IPS-20b (cell line): ENCODE measurements around the gene ZCCHC4.

ENCODE experiments used
- H3K27ac ChIP-seq: one replicate; pipeline ENCODE4 v1.5.1; 2013; ENCODE audit warnings: low read length
- H3K27me3 ChIP-seq: 2 replicates; pipeline ENCODE4 v1.6.1; 2013; ENCODE audit warnings: mild to moderate bottlenecking, low read length, inconsistent platforms; ENCODE audit not compliant: insufficient read depth
- H3K36me3 ChIP-seq: 2 replicates; pipeline ENCODE4 v1.6.1; 2013; ENCODE audit warnings: low read depth, mild to moderate bottlenecking, inconsistent platforms, low read length, moderate library complexity; ENCODE audit not compliant: insufficient read depth
- H3K4me1 ChIP-seq: 2 replicates; pipeline ENCODE4 v1.6.1; 2013; ENCODE audit warnings: mild to moderate bottlenecking, control low read depth, inconsistent platforms, low read length, moderate library complexity; ENCODE audit not compliant: insufficient read depth
- H3K4me3 ChIP-seq: 2 replicates; pipeline ENCODE4 v1.5.1; 2013; ENCODE audit warnings: mild to moderate bottlenecking, low read length, inconsistent platforms
- H3K9ac ChIP-seq: 2 replicates; pipeline ENCODE4 v1.6.1; 2013; ENCODE audit warnings: low read depth, mild to moderate bottlenecking, inconsistent platforms, low read length, moderate library complexity
- H3K9me3 ChIP-seq: 2 replicates; pipeline ENCODE4 v1.6.1; 2013; ENCODE audit warnings: mild to moderate bottlenecking, low read depth, low read length, inconsistent platforms; ENCODE audit not compliant: insufficient read depth

ZCCHC4 gene

GRCh38 chr4:25383647-25384046 lies 71.1 kb downstream of the ZCCHC4 start:
- H3K9ac ChIP-seq = no peak overlapping the region
- 0 out of 2 replicates have a peak, but pooled peaks cover 2% of the 10 kb centered on the region for H3K4me1 ChIP-seq
- no peaks in the 10 kb centered on the region for H3K9me3 ChIP-seq
- H3K27me3 ChIP-seq = no peaks in the 10 kb centered on the region
- no peak overlapping the region for H3K4me3 ChIP-seq
- peaks cover 76% of the 10 kb centered on the region for H3K36me3 ChIP-seq
- H3K27ac ChIP-seq = no peak overlapping the region

GRCh38 chr4:25386926-25387325 lies 74.4 kb downstream of the ZCCHC4 start:
- Histone ChIP-seq H3K27me3 (no peaks in the 10 kb centered on the region), H3K27ac (no peak overlapping the region), H3K4me3 (no peak overlapping the region), H3K9ac (no peak overlapping the region), H3K36me3 (peaks cover 88% of the 10 kb centered on the region), H3K4me1 (no peaks in the 10 kb centered on the region), H3K9me3 (no peaks in the 10 kb centered on the region)

DNA sequence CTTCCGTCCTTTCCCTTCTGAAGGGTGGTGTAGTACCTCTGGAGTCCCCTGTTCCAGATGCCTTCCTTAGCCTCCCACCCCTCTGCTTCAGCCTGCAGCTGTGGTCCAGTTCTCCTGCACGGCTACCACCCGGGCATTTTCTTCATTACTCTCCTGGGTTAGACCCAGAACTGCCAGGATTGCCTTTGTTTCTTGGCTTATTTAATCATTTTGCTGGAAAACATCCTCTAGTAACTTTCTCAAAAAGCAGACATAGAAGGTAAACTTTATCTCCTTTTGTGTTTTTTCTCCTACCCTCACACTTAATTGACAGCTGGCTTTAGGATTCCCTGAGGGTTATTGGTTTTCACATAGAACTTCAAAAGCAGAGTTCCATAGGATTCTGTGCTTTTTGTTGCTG lies 84.7 kb downstream of the ZCCHC4 start:
- Histone ChIP-seq H3K9ac (no peak overlapping the region), H3K36me3 (peaks cover 97% of the 10 kb centered on the region), H3K4me1 (no peaks in the 10 kb centered on the region), H3K27ac (no peak overlapping the region), H3K9me3 (no peaks in the 10 kb centered on the region), H3K4me3 (no peak overlapping the region), H3K27me3 (no peaks in the 10 kb centered on the region)

GRCh38 chr4:25399510-25399909 lies 86.9 kb downstream of the ZCCHC4 start:
- Histone ChIP-seq H3K4me1 (no peaks in the 10 kb centered on the region), H3K4me3 (no peak overlapping the region), H3K27ac (no peak overlapping the region), H3K36me3 (peaks cover 96% of the 10 kb centered on the region), H3K9me3 (no peaks in the 10 kb centered on the region), H3K9ac (no peak overlapping the region), H3K27me3 (no peaks in the 10 kb centered on the region)

GRCh38 chr4:25401066-25401465 lies 88.5 kb downstream of the ZCCHC4 start:
- H3K9me3 ChIP-seq = no peaks in the 10 kb centered on the region
- H3K4me1 ChIP-seq = no peaks in the 10 kb centered on the region
- no peaks in the 10 kb centered on the region for H3K27me3 ChIP-seq
- peaks cover 94% of the 10 kb centered on the region for H3K36me3 ChIP-seq
- no peak overlapping the region for H3K4me3 ChIP-seq
- H3K27ac ChIP-seq = no peak overlapping the region
- no peak overlapping the region; the same call in 1 of the 2 replicates for H3K9ac ChIP-seq

DNA sequence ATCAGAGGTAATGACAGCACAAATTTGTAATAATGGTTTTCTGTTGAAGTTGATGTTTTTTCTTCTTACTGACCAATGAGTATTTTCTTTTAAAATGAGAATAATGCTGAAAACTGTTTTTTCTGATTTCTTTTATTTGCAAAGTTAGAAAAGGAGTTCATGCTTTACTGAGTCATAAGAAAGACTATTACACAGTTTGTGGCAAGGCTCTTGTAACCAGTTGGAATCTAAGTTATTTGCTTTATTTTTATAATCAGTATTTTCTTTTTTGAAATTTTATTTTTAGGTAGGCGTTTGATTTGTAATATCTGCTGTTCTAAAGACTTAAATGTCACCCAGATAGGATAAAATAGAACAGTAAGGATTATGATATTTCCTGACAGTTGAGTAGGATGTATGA lies 89.9 kb downstream of the ZCCHC4 start:
- H3K9ac ChIP-seq = no peak overlapping the region
- peaks cover 94% of the 10 kb centered on the region for H3K36me3 ChIP-seq
- no peak overlapping the region for H3K4me3 ChIP-seq
- H3K27ac ChIP-seq = no peak overlapping the region
- no peaks in the 10 kb centered on the region for H3K9me3 ChIP-seq
- no peaks in the 10 kb centered on the region for H3K27me3 ChIP-seq
- H3K4me1 ChIP-seq = no peaks in the 10 kb centered on the region

GRCh38 chr4:25403699-25404098 lies 91.1 kb downstream of the ZCCHC4 start:
- Histone ChIP-seq H3K9ac (no peak overlapping the region), H3K36me3 (peaks cover 94% of the 10 kb centered on the region), H3K4me3 (no peak overlapping the region), H3K27me3 (no peaks in the 10 kb centered on the region), H3K4me1 (no peaks in the 10 kb centered on the region), H3K9me3 (no peaks in the 10 kb centered on the region), H3K27ac (no peak overlapping the region)

DNA sequence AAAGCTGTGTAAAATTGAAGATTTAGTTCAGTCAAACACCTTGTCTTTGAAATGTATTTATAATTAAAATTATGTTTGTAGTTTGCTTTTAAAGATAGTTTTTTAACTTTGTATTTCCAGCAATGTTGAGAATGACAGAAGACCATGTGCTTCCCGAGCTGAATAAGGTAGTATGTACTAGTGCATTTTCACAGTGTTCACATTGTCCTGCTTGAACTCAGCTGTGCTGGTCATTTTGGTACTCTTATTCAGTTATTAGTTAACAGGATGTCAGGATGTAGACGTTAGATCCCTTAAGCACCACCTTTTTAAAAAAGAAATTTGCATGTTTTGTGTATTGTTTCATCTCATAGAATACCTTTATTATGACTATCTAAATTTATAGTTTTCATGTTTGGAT lies 92.9 kb downstream of the ZCCHC4 start:
- Histone ChIP-seq H3K27me3 (no peaks in the 10 kb centered on the region), H3K4me1 (no peaks in the 10 kb centered on the region), H3K27ac (no peak overlapping the region), H3K36me3 (peaks cover 94% of the 10 kb centered on the region), H3K4me3 (no peak overlapping the region), H3K9me3 (no peaks in the 10 kb centered on the region), H3K9ac (no peak overlapping the region)

DNA sequence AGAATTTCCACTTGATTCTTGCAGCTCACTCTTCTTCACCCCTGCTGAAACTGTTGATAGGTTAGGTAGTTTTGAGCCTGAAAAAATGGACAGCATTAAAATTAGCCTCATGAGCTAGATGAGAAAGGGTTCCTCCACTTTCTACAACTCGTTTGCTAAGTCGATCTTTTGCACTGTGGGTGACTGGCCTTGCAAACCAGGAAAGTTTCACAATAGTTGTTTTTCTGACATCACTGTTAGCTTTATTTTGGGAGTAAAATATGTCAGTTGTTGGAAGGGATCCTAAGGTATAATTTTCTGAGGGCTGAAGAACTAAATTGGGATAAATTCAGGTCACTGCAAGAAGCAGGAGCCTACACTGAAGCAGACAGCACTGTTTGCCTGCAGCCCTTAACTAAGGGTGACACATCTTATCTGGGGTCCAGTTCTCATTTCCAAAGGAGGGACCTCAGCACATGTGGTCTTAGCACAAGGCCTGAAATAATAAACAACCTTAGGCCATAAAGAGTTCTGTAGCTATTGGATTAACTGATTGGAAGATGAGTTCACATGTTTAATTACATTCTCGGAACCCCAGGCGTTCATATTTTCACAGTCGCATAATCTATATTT lies 93.6 kb downstream of the ZCCHC4 start:
- no peaks in the 10 kb centered on the region for H3K9me3 ChIP-seq
- peaks cover 96% of the 10 kb centered on the region for H3K36me3 ChIP-seq
- H3K27ac ChIP-seq = no peak overlapping the region
- no peak overlapping the region for H3K4me3 ChIP-seq
- no peaks in the 10 kb centered on the region for H3K27me3 ChIP-seq
- H3K4me1 ChIP-seq = no peaks in the 10 kb centered on the region
- H3K9ac ChIP-seq = no peak overlapping the region

- no peak overlapping the region for H3K27ac ChIP-seq
- H3K4me1 ChIP-seq = no peaks in the 10 kb centered on the region
- H3K36me3 ChIP-seq = peaks cover 99% of the 10 kb centered on the region
- H3K27me3 ChIP-seq = no peaks in the 10 kb centered on the region
- no peak overlapping the region for H3K4me3 ChIP-seq
- no peaks in the 10 kb centered on the region for H3K9me3 ChIP-seq
- no peak overlapping the region for H3K9ac ChIP-seq
Observed at GRCh38 chr4:25410820-25411529, 98.4 kb downstream of the ZCCHC4 start.

- no peaks in the 10 kb centered on the region for H3K9me3 ChIP-seq
- no peaks in the 10 kb centered on the region for H3K4me1 ChIP-seq
- H3K36me3 ChIP-seq = peaks cover 100% of the 10 kb centered on the region
- no peak overlapping the region for H3K4me3 ChIP-seq
- H3K9ac ChIP-seq = no peak overlapping the region
- H3K27ac ChIP-seq = no peak overlapping the region
- no peaks in the 10 kb centered on the region for H3K27me3 ChIP-seq
Observed at GRCh38 chr4:25413261-25413660, 100.7 kb downstream of the ZCCHC4 start.

- H3K4me3 ChIP-seq = no peak overlapping the region
- H3K36me3 ChIP-seq = peaks cover 89% of the 10 kb centered on the region
Observed at GRCh38 chr4:25417014-25417413, 104.4 kb downstream of the ZCCHC4 start.

More at GRCh38 chr4:25417014-25417413, 104.4 kb downstream of the ZCCHC4 start:
- no peaks in the 10 kb centered on the region for H3K9me3 ChIP-seq
- no peak overlapping the region for H3K27ac ChIP-seq
- no peaks in the 10 kb centered on the region for H3K27me3 ChIP-seq
- no peak overlapping the region for H3K9ac ChIP-seq
- no peaks in the 10 kb centered on the region for H3K4me1 ChIP-seq
